ENCODE measurements around the gene GTF3C2. TPM values are rescaled to one million over a fixed set of nuclear protein-coding genes. Genes with fewer than 3 reads are reported as not detected.

The GTF3C2 gene
- total RNA-seq, 1 donor from 2014 or later = 76.2 TPM

DNA sequence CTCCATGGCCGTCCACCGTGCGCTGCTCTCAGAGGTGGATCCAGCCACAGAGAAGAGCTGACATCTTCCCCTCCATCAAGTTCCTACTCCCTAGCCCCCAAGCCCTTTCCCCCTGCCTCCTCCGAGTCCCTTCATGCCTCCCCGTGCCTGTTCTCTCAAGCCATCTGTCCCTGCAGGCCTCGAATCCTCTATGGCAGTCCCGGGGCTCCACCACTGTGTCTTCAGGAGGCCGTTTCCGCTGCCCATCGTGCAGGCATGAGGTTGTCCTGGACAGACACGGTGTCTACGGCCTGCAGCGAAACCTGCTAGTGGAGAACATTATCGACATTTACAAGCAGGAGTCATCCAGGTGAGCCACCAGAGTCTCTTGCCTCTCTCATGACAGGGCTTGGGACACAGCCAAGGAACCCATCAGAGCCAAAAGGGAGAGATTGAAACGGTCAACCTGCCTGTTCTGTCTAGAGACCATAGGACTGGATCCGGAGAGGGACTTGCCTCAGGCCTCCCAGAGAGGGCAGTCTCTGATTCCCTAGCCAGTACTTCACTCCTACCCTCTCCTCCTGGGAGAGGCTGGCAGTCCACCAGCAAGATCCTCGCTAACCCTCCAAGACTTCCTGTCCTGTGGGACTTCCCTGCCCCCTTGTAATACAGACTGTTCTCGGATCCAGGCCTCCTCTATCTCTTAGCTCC lies 58.0 kb downstream of the GTF3C2 start:
- no peaks in the 10 kb centered on the region for H3K36me3 ChIP-seq
- intact Hi-C loops (cut with DNase I) = no loop called here
- H3K27ac ChIP-seq = no peak overlapping the region
- H3K4me1 ChIP-seq = peaks cover 0 to 4% of the 10 kb centered on the region in 2 donors
- H3K27me3 ChIP-seq = no peaks in the 10 kb centered on the region
- DNase-seq (ENCODE audit: low spot score in 2 of 2) = no peak
- no peak overlapping the region for H3K4me3 ChIP-seq
- no peaks in the 10 kb centered on the region for H3K9me3 ChIP-seq
- TF ChIP-seq, protein P1, sequence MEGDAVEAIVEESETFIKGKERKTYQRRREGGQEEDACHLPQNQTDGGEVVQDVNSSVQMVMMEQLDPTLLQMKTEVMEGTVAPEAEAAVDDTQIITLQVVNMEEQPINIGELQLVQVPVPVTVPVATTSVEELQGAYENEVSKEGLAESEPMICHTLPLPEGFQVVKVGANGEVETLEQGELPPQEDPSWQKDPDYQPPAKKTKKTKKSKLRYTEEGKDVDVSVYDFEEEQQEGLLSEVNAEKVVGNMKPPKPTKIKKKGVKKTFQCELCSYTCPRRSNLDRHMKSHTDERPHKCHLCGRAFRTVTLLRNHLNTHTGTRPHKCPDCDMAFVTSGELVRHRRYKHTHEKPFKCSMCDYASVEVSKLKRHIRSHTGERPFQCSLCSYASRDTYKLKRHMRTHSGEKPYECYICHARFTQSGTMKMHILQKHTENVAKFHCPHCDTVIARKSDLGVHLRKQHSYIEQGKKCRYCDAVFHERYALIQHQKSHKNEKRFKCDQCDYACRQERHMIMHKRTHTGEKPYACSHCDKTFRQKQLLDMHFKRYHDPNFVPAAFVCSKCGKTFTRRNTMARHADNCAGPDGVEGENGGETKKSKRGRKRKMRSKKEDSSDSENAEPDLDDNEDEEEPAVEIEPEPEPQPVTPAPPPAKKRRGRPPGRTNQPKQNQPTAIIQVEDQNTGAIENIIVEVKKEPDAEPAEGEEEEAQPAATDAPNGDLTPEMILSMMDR (IDR thresholded peaks at IDR 0.05) = no peak

DNA sequence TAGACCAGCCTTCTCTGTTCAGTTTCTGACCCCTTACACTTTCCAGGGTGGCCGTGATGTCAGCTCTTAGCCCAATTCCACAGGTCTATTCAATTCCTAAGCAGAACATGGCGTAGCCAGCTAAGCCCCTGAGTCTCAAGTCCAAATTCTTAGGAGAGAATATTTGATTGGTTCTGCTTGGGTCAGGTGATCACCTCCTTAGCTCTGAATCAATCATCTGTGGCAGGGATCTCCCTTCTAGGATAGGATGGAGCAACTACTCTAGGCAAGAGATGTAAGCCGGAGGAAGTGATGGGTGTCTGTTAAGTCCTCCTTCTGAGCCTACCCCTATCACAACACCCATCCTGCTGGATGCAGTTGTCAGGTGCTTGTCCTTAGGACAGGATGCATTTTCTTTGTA lies 59.4 kb downstream of the GTF3C2 start:
- H3K4me3 ChIP-seq = no peak overlapping the region
- TF ChIP-seq, protein P1 (IDR thresholded peaks at IDR 0.05) = no peak
- DNase-seq (ENCODE audit: low spot score in 2 of 2) = no peak
- no peaks in the 10 kb centered on the region for H3K36me3 ChIP-seq
- no peaks in the 10 kb centered on the region for H3K27me3 ChIP-seq
- no peak overlapping the region for H3K27ac ChIP-seq
- intact Hi-C loops (cut with DNase I) = no loop called here
- no peaks in the 10 kb centered on the region for H3K4me1 ChIP-seq
- H3K9me3 ChIP-seq = no peaks in the 10 kb centered on the region

DNA sequence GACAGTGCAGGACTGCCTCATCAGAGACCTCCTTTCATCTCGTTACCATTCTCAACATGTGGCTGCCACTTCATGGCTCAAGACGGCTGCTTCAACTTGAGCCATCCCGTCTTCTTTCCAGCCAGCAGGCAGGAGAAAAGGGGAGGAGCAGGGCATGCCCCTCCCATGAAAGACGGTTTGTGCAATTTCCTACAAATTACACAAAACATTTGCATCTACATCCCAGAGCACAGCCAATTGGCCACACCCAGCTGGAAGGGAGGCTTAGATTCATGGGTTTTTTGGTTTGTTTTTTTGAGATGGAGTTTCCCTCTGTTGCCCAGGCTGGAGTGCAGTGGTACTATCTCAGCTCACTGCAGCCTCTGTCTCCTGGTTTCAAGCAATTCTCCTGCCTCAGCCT lies 60.1 kb downstream of the GTF3C2 start:
- TF ChIP-seq, protein P1 (IDR thresholded peaks at IDR 0.05) = no peak
- Histone ChIP-seq H3K9me3 (no peaks in the 10 kb centered on the region), H3K27me3 (no peaks in the 10 kb centered on the region), H3K4me1 (no peaks in the 10 kb centered on the region), H3K4me3 (no peak overlapping the region), H3K36me3 (no peaks in the 10 kb centered on the region), H3K27ac (no peak overlapping the region)
- no peak for DNase-seq (ENCODE audit: low spot score in 2 of 2)
- intact Hi-C loops (cut with DNase I) = no loop called here

DNA sequence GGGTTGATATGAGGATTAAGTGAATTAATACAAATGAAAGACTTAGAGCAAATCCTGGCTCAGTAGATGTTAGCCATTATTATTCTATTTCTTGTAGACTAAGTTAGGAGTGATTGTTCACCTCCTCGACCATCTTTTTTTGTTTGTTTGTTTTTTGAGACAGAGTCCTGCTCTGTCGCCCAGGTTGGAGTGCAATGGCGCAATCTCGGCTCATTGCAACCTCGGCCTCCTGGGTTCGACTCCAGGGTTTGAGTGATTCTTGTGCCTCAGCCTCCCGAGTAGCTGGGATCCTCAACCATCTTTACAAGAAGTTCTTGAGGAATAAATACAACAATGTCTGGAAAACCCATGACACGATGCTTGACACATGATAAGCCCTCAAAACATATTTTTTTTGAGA lies 61.6 kb downstream of the GTF3C2 start:
- Histone ChIP-seq H3K27ac (no peak overlapping the region), H3K27me3 (no peaks in the 10 kb centered on the region), H3K36me3 (no peaks in the 10 kb centered on the region), H3K4me3 (no peak overlapping the region), H3K9me3 (no peaks in the 10 kb centered on the region), H3K4me1 (no peaks in the 10 kb centered on the region)
- TF ChIP-seq, protein P1 (IDR thresholded peaks at IDR 0.05) = no peak
- no peak for DNase-seq (ENCODE audit: low spot score in 2 of 2)
- intact Hi-C loops (cut with DNase I) = no loop called here

DNA sequence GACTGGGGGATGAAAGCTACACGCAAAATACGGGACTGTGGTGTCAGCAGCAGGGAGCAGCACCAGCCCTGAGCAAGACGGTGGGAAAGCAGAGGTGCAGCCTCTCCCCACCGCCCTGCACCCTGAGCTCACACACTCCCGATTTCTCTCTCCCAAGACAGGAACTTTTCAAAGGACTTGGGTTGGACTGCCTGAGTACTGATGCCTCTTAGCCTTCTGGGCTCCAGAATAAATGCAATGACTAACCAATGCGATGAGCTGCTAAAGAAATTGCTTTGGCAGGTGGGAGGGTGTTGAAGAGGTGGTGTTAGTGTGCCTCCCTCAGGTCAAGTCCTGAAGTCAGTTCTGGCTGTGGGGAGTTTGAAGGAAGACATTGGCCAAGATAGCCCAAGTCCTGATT lies 64.7 kb downstream of the GTF3C2 start:
- no peaks in the 10 kb centered on the region for H3K4me1 ChIP-seq
- DNase-seq (ENCODE audit: low spot score in 2 of 2) = no peak
- H3K27me3 ChIP-seq = no peaks in the 10 kb centered on the region
- H3K9me3 ChIP-seq = no peaks in the 10 kb centered on the region
- H3K4me3 ChIP-seq = no peak overlapping the region
- H3K36me3 ChIP-seq = no peaks in the 10 kb centered on the region
- no peak overlapping the region for H3K27ac ChIP-seq
- TF ChIP-seq, protein P1 (IDR thresholded peaks at IDR 0.05) = no peak
- intact Hi-C loops (cut with DNase I) = no loop called here

DNA sequence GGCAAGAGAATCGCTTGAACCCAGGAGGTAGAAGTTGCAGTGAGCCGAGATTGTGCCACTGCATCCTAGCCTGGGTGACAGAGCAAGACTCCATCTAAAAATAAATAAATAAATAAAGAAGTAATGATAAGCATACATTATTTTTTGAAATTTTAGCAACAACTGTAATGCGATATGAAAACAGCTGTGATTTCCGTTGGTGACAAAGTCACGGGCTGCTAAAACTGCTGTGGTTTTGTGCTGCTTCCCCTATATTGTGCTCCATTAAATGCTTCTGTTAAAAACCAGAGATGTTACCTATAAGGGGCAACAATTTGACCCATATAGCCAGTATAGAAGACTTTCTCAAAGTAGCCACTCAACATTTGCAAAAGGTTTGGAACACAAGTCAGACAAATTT lies 66.0 kb downstream of the GTF3C2 start:
- TF ChIP-seq, protein P1 (IDR thresholded peaks at IDR 0.05) = no peak
- no peak for DNase-seq (ENCODE audit: low spot score in 2 of 2)
- Histone ChIP-seq H3K27ac (no peak overlapping the region), H3K4me1 (no peaks in the 10 kb centered on the region), H3K4me3 (no peak overlapping the region), H3K27me3 (no peaks in the 10 kb centered on the region), H3K36me3 (no peaks in the 10 kb centered on the region), H3K9me3 (no peaks in the 10 kb centered on the region)
- intact Hi-C loops (cut with DNase I) = no loop called here
